Fibroblast of pulmonary artery (primary cell): ENCODE results near the gene ABHD4.
A peak's percentile ranks its signal among the peaks of the same experiment; 100 is the strongest.

ENCODE experiments used
- DNase-seq: peaks from one replicate; pipeline ENCODE4 v3.0.0-alpha.2; 2010; ENCODE audit warnings: low read depth
- H3K4me3 ChIP-seq: replicated peaks from 2 replicates; pipeline ENCODE4 v1.5.1; 2011; ENCODE audit warnings: low read depth, mild to moderate bottlenecking, control low read depth, low read length, moderate library complexity
- TF ChIP-seq, protein P1 (sequence below): IDR thresholded peaks from 2 replicates; pipeline ENCODE4 v1.5.1; 2011; ENCODE audit warnings: mild to moderate bottlenecking, control low read depth, low read length, inconsistent platforms; ENCODE audit errors: missing control alignments

ABHD4 gene

DNA sequence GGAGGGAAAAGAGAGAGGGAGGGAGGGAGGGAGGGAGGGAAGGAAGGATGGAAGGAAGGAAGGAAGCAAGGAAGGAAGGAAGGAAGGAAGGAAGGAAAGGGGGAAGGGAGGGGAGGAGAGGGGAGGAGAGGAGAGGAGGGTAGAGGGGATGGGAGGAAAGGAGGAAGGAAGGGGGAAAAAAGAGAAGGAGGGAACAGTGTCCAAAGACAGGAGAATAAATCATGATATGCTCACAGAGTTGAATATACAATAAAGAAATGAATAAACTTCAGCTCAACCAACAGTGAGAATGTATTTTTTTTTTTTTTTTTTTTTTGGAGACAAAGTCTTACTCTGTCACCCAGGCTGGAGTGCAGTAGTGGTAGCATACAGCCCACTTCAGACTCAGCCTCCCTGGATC is 42.1 kb downstream of the ABHD4 start:
- no peak overlapping the region for H3K4me3 ChIP-seq
- no peak for DNase-seq
- TF ChIP-seq, protein P1, sequence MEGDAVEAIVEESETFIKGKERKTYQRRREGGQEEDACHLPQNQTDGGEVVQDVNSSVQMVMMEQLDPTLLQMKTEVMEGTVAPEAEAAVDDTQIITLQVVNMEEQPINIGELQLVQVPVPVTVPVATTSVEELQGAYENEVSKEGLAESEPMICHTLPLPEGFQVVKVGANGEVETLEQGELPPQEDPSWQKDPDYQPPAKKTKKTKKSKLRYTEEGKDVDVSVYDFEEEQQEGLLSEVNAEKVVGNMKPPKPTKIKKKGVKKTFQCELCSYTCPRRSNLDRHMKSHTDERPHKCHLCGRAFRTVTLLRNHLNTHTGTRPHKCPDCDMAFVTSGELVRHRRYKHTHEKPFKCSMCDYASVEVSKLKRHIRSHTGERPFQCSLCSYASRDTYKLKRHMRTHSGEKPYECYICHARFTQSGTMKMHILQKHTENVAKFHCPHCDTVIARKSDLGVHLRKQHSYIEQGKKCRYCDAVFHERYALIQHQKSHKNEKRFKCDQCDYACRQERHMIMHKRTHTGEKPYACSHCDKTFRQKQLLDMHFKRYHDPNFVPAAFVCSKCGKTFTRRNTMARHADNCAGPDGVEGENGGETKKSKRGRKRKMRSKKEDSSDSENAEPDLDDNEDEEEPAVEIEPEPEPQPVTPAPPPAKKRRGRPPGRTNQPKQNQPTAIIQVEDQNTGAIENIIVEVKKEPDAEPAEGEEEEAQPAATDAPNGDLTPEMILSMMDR: no peak

GRCh38 chr14:22641846-22642245 is 43.7 kb downstream of the ABHD4 start:
- H3K4me3 ChIP-seq: no peak overlapping the region
- TF ChIP-seq, protein P1: no peak
- DNase-seq: no peak

- H3K4me3 ChIP-seq: no peak within 1 kb of the TSS
- TF ChIP-seq, protein P1: no peak
- no peak for DNase-seq
Measured at GRCh38 chr14:22644305-22644635, 46.2 kb downstream of the ABHD4 start, which contains the start of gene OR6J1. TSS of gene OR6J1 (minus strand) at chr14:22644352. CDS start at chr14:22634811, 9,541 bp downstream.

DNA sequence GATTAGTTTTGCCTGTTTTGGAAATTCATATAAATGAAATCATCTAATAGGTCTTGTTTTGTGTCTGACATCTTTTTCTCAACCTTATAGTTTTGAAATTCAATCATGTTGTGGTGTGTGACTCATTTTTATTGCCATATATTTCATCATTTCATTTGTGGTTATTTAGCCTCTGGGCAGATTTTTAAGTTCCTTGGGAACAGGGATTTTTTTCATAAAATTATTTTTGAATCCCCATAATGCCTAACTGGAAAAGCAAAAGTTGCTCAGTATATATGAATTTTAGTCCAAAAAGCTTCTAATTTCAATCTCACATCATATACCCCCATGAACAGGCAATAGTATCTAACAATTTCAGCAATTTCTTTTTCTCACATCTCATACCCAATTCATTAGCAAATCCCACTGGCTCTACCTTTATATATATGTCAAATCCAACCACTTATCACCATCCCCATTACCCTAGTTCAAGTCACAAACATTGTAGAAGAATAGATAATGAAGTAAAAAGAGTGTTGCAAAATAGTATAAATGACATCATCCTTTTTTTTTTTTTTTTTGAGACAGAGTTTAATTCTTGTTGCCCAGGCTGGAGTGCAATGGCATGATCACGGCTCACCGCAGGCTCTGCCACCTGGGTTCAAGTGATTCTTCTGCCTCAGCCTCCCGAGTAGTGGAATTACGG is 48.6 kb downstream of the ABHD4 start:
- TF ChIP-seq, protein P1: no peak
- peak; percentile 78 for DNase-seq
- no peak overlapping the region for H3K4me3 ChIP-seq

GRCh38 chr14:22648506-22648905 is 50.4 kb downstream of the ABHD4 start:
- DNase-seq: peak; percentile 32
- TF ChIP-seq, protein P1: no peak
- H3K4me3 ChIP-seq: no peak overlapping the region

- no peak for DNase-seq
- H3K4me3 ChIP-seq: no peak overlapping the region
- TF ChIP-seq, protein P1: no peak
Measured at GRCh38 chr14:22650046-22650739, 52.1 kb downstream of the ABHD4 start.
